ENCODE results near the gene ALOX15B.

GRCh38 chr17:8012045-8012580 is 26.7 kb upstream of the ALOX15B start:
- TF ChIP-seq POLR2A (IDR thresholded peaks at IDR 0.05) = no peak
- TF ChIP-seq, protein P1, sequence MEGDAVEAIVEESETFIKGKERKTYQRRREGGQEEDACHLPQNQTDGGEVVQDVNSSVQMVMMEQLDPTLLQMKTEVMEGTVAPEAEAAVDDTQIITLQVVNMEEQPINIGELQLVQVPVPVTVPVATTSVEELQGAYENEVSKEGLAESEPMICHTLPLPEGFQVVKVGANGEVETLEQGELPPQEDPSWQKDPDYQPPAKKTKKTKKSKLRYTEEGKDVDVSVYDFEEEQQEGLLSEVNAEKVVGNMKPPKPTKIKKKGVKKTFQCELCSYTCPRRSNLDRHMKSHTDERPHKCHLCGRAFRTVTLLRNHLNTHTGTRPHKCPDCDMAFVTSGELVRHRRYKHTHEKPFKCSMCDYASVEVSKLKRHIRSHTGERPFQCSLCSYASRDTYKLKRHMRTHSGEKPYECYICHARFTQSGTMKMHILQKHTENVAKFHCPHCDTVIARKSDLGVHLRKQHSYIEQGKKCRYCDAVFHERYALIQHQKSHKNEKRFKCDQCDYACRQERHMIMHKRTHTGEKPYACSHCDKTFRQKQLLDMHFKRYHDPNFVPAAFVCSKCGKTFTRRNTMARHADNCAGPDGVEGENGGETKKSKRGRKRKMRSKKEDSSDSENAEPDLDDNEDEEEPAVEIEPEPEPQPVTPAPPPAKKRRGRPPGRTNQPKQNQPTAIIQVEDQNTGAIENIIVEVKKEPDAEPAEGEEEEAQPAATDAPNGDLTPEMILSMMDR (IDR thresholded peaks at IDR 0.05 in 4 of 5, conservative IDR thresholded peaks at IDR 0.05 in 1 of 5) = no peak

Data from gastrocnemius medialis (tissue), 4 donors.